Memory B cell (primary cell): Measurements from ENCODE around the gene SPOCD1.

Experiments
- ATAC-seq: fragments of 150-1000 bp; cut with Tn5 transposase; 2 replicates; pipeline ENCODE4 v1.10.0; 2021; ENCODE audit warnings: low read depth, mild to moderate bottlenecking, moderate library complexity
- DNase-seq, 2 donors: peaks; one replicate each; pipeline ENCODE4 v3.0.0; 2022; ENCODE audit warnings: low spot score in 2 of 2
- H3K27ac Mint-ChIP-seq: one replicate; pipeline ENCODE4 v1.8.0; 2022; ENCODE audit warnings: mild to moderate bottlenecking, moderate library complexity, mixed read lengths
- H3K27me3 Mint-ChIP-seq: one replicate; pipeline ENCODE4 v1.8.0; 2022; ENCODE audit warnings: mixed read lengths
- H3K36me3 Mint-ChIP-seq: one replicate; pipeline ENCODE4 v1.8.0; 2022; ENCODE audit warnings: mild to moderate bottlenecking, mixed read lengths
- H3K4me1 Mint-ChIP-seq: one replicate; pipeline ENCODE4 v1.8.0; 2022; ENCODE audit warnings: mixed read lengths
- H3K4me3 Mint-ChIP-seq: one replicate; pipeline ENCODE4 v1.8.0; 2022; ENCODE audit warnings: mild to moderate bottlenecking, moderate library complexity, mixed read lengths
- H3K9me3 Mint-ChIP-seq: one replicate; pipeline ENCODE4 v1.8.0; 2022; ENCODE audit warnings: mixed read lengths

Gene SPOCD1

DNA sequence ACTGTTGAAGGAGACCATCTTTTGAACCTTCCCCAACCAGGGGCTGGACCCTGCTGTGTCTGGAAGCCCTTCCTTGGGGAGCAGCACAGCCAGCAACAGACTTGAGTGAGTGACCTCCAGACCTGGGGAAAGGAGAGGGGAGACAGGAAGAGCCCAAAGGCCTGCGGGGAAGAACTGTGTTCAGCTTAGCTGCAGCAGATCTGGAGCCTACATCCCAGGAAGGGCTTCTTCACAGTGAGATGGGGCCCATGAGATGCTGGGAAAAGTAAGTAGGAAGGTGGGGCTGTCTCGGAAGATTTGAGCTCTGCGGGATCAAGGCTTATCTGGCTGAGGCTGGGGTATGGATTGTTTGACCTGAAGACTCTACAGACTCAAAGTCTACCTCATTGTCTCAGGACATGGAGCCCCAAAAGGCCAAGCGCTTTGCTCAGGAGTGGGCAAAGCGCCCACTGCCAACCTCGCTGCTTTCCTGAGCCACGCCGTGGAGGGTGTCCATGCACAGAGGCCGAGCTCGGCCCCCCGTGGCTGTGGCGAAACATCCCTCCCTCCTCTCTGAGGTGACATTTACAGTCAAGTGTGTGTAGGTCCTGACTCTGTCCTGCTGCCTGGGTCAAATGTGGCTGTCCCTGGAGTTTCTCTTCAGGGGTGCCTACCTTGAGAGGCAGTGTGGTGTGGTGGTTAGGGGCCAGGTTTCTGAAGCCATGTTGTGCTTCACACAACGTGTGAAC, 24.5 kb downstream of the SPOCD1 start:
- peaks cover 4% of the 10 kb centered on the region for H3K27me3 Mint-ChIP-seq
- ATAC-seq (no peak), DNase-seq (no peak)
- no peak overlapping the region for H3K4me3 Mint-ChIP-seq
- no peak overlapping the region for H3K27ac Mint-ChIP-seq
- no peaks in the 10 kb centered on the region for H3K9me3 Mint-ChIP-seq
- peaks cover 10% of the 10 kb centered on the region for H3K4me1 Mint-ChIP-seq
- no peaks in the 10 kb centered on the region for H3K36me3 Mint-ChIP-seq

- H3K27ac Mint-ChIP-seq: no peak overlapping the region
- H3K27me3 Mint-ChIP-seq: peaks cover 2% of the 10 kb centered on the region
- peaks cover 15% of the 10 kb centered on the region for H3K4me1 Mint-ChIP-seq
- H3K4me3 Mint-ChIP-seq: no peak overlapping the region
- H3K9me3 Mint-ChIP-seq: no peaks in the 10 kb centered on the region
- ATAC-seq: no peak
- DNase-seq: no peak
- no peaks in the 10 kb centered on the region for H3K36me3 Mint-ChIP-seq
Observed at GRCh38 chr1:31790641-31791091, 25.2 kb downstream of the SPOCD1 start.

DNA sequence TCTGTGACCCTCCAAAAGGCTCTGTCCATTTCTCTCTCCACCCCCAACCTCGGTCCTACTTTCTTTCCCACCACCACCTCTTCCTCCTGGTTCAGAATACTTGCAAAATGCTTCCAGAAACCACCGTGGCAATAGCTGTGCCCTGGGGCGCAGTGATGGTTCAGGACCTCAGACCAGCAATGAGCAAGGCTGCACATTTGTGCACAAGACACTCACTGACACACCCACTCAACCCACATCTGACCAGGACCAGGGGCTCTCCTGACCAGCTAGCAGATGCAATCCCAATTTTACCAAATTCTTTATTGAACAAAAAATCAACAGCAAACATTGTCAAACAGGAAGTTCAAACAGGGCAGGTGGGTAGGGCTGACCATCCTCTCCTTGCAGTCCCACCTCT, 25.7 kb downstream of the SPOCD1 start:
- DNase-seq (no peak), ATAC-seq (no peak)
- H3K36me3 Mint-ChIP-seq: no peaks in the 10 kb centered on the region
- H3K4me3 Mint-ChIP-seq: peak overlapping the region; percentile 69
- H3K27ac Mint-ChIP-seq: no peak overlapping the region
- H3K4me1 Mint-ChIP-seq: peaks cover 17% of the 10 kb centered on the region
- peaks cover 2% of the 10 kb centered on the region for H3K27me3 Mint-ChIP-seq
- H3K9me3 Mint-ChIP-seq: no peaks in the 10 kb centered on the region

DNA sequence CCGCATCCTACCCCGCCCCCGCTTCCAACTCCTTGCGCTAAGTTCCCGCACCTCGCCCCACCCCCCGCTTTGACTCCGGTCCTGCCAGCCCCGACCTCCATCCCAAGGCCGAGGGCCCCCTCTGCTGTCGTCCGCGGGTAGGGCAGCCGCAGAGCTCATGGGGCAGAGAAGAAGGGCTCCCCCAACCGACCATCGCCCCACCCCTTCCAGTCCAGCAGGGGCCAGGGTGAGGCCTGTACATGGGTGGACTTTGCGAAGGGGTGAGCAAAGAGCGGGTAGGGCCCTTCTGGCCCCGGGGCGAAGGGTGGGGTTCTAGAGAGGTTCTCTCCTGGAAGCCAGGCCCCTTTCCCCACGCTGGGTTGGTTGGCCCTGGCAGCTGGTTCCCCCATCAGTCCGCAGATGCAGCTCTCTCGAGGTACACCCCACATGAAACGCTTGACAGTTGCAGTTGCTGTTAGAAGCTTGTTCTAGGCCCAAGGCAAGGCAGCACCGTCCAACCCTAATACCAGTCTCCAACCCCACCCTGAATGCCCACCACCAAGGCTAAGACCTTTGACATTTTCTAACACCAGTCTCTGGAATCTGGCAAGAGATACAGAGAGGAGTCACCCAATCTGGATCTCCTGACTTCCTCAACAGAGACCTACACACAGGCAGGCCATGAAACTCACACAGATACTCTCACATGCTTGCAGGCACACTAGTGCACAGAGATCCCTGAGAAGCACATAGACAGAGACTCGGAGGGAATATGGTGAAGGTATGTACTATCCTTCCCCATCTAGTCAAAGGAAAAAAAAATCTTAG, 26.4 kb downstream of the SPOCD1 start:
- H3K4me3 Mint-ChIP-seq: peak overlapping the region; percentile 95
- H3K27ac Mint-ChIP-seq: peak overlapping the region; percentile 97
- no peaks in the 10 kb centered on the region for H3K9me3 Mint-ChIP-seq
- peak; percentile 98 to 100 for DNase-seq
- no peaks in the 10 kb centered on the region for H3K36me3 Mint-ChIP-seq
- H3K27me3 Mint-ChIP-seq: peaks cover 2% of the 10 kb centered on the region
- ATAC-seq: peak; percentile 61
- peaks cover 24% of the 10 kb centered on the region for H3K4me1 Mint-ChIP-seq

GRCh38 chr1:31788825-31789256, 27.0 kb downstream of the SPOCD1 start:
- Mint-ChIP-seq H3K4me3 (peak overlapping the region; percentile 95), H3K9me3 (no peaks in the 10 kb centered on the region), H3K36me3 (no peaks in the 10 kb centered on the region), H3K4me1 (peaks cover 27% of the 10 kb centered on the region), H3K27me3 (peaks cover 2% of the 10 kb centered on the region), H3K27ac (peak overlapping the region; percentile 97)
- DNase-seq (peak in 1 of 2 donors; percentile 67), ATAC-seq (peak; percentile 51)

GRCh38 chr1:31788138-31788824, 27.5 kb downstream of the SPOCD1 start:
- Mint-ChIP-seq H3K27me3 (peaks cover 2% of the 10 kb centered on the region), H3K9me3 (no peaks in the 10 kb centered on the region), H3K4me1 (peaks cover 27% of the 10 kb centered on the region), H3K4me3 (peak overlapping the region; percentile 95), H3K27ac (peak overlapping the region; percentile 97), H3K36me3 (no peaks in the 10 kb centered on the region)
- DNase-seq: peak; percentile 93 to 96
- ATAC-seq: peak; percentile 66

DNA sequence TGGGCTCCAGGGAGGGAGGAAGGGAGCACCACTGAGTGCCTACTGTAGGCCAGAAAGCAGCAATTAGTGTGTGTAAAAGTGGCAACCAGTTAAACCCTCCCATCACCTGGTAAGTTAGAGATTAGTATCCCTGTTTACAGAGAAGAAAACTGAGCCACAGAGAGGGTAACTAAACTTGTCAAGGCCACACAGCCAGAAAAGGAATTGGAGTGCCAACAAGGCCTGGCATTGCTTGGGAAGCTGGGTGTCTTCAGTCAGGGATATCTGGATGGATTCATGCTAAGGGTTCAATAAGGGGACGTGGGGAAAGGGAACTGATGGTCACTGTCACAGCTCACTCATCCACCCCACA, 28.1 kb downstream of the SPOCD1 start:
- no peak for ATAC-seq
- no peaks in the 10 kb centered on the region for H3K9me3 Mint-ChIP-seq
- H3K4me1 Mint-ChIP-seq: peaks cover 27% of the 10 kb centered on the region
- no peak for DNase-seq
- no peaks in the 10 kb centered on the region for H3K36me3 Mint-ChIP-seq
- no peaks in the 10 kb centered on the region for H3K27me3 Mint-ChIP-seq
- peak overlapping the region; percentile 97 for H3K27ac Mint-ChIP-seq
- peak overlapping the region; percentile 95 for H3K4me3 Mint-ChIP-seq

DNA sequence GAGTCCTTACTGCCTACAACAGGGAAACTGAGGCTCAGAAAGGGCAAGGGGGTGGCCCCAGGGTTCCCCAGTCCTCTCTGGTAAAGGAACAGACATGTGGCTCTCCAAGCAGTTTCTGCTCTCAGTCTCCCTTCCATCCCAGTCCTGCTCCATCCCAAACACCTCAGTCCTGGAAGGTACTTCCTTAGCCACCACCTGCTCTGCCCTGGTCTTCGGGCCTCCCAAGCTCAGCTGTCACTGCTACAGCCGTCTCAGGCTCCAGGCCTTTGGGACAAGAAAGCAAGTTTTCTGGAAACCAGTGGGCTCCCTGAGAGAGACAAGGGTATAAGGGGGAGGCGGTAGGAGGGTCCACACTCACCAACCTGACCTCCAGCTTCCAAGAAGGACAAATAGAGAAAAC, 28.6 kb downstream of the SPOCD1 start:
- no peaks in the 10 kb centered on the region for H3K36me3 Mint-ChIP-seq
- no peaks in the 10 kb centered on the region for H3K27me3 Mint-ChIP-seq
- no peaks in the 10 kb centered on the region for H3K9me3 Mint-ChIP-seq
- H3K4me1 Mint-ChIP-seq: peaks cover 27% of the 10 kb centered on the region
- H3K4me3 Mint-ChIP-seq: peak overlapping the region; percentile 95
- DNase-seq (no peak), ATAC-seq (no peak)
- peak overlapping the region; percentile 97 for H3K27ac Mint-ChIP-seq

DNA sequence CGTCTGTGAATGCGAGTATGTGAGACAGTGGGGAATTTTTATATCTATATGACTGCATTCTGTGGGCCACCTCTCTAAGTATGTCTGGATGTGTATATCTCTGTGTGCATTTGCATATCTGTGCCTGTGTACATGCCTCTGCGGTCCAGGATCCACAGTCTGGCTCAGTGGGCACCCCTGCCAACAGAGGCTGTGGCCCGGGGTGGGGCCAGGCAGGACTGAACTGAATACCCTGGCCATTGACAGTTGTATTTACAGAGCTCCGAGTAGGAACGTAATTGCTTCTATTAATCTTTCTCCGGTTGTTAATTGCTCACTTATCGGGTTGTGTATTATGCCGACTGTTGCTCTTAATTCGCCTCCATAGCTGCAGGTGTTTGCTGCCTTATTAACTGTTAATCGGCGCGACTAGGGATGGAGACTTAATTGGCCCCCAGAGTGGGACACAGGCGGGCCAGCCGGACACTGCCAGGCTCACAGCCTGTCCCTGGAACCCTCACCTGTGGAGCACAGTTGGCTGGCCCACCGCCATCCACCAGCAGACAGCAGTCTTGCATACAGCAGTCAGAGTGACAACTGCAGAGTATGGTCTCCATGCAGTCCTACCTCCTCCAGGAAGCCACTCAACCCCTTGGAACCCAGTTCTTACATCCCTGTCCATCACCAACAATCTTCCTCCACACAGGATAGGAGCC, 29.3 kb downstream of the SPOCD1 start:
- Mint-ChIP-seq H3K27me3 (no peaks in the 10 kb centered on the region), H3K9me3 (no peaks in the 10 kb centered on the region), H3K4me3 (no peak overlapping the region), H3K27ac (no peak overlapping the region), H3K4me1 (peaks cover 27% of the 10 kb centered on the region), H3K36me3 (no peaks in the 10 kb centered on the region)
- DNase-seq (no peak), ATAC-seq (no peak)

DNA sequence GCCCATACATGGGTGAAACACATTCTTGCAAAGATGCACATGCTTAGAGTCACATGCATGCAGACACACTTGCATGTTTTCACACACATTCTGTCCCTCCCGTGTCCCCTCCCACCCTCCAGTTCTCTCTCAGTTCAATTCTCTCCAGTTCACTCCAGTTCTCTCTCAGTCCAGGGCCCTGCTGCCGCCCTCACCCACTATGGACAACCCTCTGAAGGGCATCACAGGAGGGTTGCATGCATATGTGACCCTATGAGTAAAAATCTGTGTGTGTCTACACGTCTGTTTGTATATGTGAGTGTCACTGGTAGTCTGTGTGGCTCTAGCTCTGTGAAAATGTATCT, 29.9 kb downstream of the SPOCD1 start:
- ATAC-seq: no peak
- Mint-ChIP-seq H3K36me3 (no peaks in the 10 kb centered on the region), H3K9me3 (no peaks in the 10 kb centered on the region), H3K27ac (no peak overlapping the region), H3K27me3 (no peaks in the 10 kb centered on the region), H3K4me1 (peaks cover 27% of the 10 kb centered on the region), H3K4me3 (no peak overlapping the region)
- no peak for DNase-seq

- peak; percentile 63 to 64 for DNase-seq
- Mint-ChIP-seq H3K36me3 (no peaks in the 10 kb centered on the region), H3K9me3 (no peaks in the 10 kb centered on the region), H3K27me3 (no peaks in the 10 kb centered on the region), H3K27ac (peak overlapping the region; percentile 82), H3K4me3 (peak overlapping the region; percentile 32), H3K4me1 (peaks cover 27% of the 10 kb centered on the region)
- peak; percentile 55 for ATAC-seq
Observed at GRCh38 chr1:31785020-31785946, 30.5 kb downstream of the SPOCD1 start.

GRCh38 chr1:31784356-31785019, 31.3 kb downstream of the SPOCD1 start:
- H3K4me1 Mint-ChIP-seq: peaks cover 27% of the 10 kb centered on the region
- no peak for DNase-seq
- peak overlapping the region; percentile 82 for H3K27ac Mint-ChIP-seq
- peak overlapping the region; percentile 32 for H3K4me3 Mint-ChIP-seq
- no peak for ATAC-seq
- H3K9me3 Mint-ChIP-seq: no peaks in the 10 kb centered on the region
- H3K36me3 Mint-ChIP-seq: no peaks in the 10 kb centered on the region
- no peaks in the 10 kb centered on the region for H3K27me3 Mint-ChIP-seq
